ENCODE results near the gene BRSK2.

The BRSK2 gene

GRCh38 chr11:1395773-1396374 lies 6.1 kb downstream of the BRSK2 start:
- no peak for DNase-seq (ENCODE audit: low read depth in 3 of 3, low spot score in 1 of 3)

DNA sequence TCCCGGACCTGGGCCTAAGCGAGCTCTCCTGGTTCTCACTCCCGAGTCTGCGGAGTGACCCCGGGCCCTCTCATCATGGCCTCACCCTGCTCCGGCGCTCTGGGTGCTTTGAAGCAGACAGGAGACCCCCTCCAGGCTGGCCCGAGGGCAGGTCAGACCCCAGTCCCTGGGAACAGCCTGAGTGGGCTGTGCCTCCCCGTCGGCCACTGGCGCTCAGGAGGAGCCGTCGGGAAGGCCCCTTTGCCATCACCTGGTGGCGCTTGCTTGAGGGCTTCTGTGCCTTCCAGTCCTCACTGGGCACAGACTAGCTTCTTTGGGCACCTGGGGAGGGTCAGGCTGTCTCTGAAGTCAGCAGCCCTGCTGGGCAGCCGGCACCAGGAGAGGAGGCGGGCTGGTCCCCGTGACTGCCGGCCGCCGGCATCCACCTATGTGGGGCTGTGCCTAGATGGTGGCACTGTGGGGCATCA lies 6.7 kb downstream of the BRSK2 start:
- no peak for DNase-seq (ENCODE audit: low read depth in 3 of 3, low spot score in 1 of 3)

GRCh38 chr11:1397146-1397861 lies 7.6 kb downstream of the BRSK2 start:
- DNase-seq (ENCODE audit: low read depth in 3 of 3, low spot score in 1 of 3): no peak

GRCh38 chr11:1397862-1398527 lies 8.3 kb downstream of the BRSK2 start:
- DNase-seq (ENCODE audit: low read depth in 3 of 3, low spot score in 1 of 3): no peak

- no peak for DNase-seq (ENCODE audit: low read depth in 3 of 3, low spot score in 1 of 3)
These were observed 8.9 kb downstream of the BRSK2 start for GRCh38 chr11:1398528-1399235.

GRCh38 chr11:1399386-1400316 lies 9.9 kb downstream of the BRSK2 start:
- no peak for DNase-seq (ENCODE audit: low read depth in 3 of 3, low spot score in 1 of 3)

- no peak for DNase-seq (ENCODE audit: low read depth in 3 of 3, low spot score in 1 of 3)
These were observed 10.8 kb downstream of the BRSK2 start for GRCh38 chr11:1400317-1401170.

DNA sequence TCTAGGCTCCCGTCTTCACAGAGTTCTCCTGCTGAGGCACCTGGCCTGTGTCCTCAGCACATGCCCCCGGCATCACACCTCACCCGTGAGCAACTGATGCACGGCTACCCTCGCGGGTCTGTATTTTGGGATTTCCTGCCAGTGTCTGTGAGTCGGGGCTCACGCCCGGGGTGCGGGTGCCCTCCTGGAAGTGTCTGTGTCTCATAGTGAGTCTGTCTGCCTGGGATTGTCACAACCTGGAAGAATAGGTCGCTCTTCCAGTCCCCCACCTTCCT lies 11.4 kb downstream of the BRSK2 start:
- no peak for DNase-seq (ENCODE audit: low read depth in 3 of 3, low spot score in 1 of 3)

DNA sequence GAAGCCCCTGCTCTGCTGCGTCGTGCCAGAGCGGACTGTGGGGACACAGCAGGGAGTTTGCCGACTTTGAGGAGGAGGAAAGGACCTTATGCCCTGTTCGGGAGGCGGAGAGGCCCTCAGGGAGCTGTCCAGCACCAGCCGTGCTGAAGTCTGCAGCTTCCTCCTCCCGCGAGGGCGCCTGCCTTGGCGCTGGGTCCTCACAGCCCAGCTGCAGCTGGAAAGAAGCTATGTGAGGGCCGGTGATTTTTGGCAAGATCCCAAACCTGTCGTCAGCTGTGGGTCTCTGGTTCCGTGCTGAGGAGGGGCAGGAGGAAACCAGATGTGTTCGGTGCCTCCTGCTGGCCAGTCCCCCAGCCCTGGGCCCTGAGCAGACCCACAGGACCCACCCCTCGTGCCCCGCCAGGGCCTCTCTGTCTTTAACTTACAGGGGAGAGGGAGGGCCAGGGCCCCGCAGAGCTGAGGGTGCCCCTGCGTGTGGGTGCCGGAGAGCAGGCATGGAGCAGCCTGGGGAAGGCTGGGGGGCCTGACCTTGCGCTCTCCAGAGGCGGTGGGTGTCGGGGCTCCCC lies 12.0 kb downstream of the BRSK2 start:
- DNase-seq (ENCODE audit: low read depth in 3 of 3, low spot score in 1 of 3): peak in 1 of 3 donors; percentile 25

- DNase-seq (ENCODE audit: low read depth in 3 of 3, low spot score in 1 of 3): no peak
These were observed 12.8 kb downstream of the BRSK2 start for GRCh38 chr11:1402355-1403077.

- no peak for DNase-seq (ENCODE audit: low read depth in 3 of 3, low spot score in 1 of 3)
These were observed 13.4 kb downstream of the BRSK2 start for GRCh38 chr11:1403078-1403620.

- no peak for DNase-seq (ENCODE audit: low read depth in 3 of 3, low spot score in 1 of 3)
These were observed 14.2 kb downstream of the BRSK2 start for GRCh38 chr11:1403721-1404460.

DNA sequence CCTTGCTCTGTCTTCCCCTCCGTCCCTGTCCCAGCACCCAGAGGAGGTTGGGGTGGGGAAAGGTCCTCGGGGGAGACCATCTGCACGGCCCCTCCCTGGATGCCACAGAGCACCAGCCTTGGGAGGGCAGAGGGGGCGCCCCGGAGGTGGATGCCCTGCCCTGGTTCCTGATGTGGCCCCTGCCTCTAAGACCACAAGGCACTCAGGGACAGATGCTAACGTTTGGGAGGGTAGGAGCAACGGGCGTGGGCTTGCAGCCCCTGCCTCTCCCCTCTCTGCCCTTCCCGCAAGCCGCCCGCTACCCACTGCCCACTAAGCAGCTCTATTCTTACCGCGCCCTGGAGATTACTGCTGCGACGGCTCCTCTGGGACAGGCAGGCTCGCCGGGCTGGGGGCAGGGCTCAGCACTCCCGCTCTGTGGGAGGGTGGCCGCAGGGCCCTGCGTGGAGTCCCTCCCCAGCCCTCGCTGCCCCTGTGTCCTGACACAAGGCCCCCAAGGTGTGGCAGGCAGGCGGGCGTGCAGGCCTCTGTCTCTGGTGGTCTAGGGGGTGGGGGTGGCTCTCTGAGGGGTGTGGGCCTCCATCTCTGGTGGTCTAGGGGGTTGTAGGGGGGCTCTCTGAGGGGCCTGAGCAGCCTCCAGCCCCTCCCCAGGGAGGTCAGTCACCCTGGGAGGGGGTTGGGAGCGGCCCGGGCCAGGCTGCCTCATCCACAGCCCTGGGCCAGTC lies 14.9 kb downstream of the BRSK2 start:
- no peak for DNase-seq (ENCODE audit: low read depth in 3 of 3, low spot score in 1 of 3)

DNA sequence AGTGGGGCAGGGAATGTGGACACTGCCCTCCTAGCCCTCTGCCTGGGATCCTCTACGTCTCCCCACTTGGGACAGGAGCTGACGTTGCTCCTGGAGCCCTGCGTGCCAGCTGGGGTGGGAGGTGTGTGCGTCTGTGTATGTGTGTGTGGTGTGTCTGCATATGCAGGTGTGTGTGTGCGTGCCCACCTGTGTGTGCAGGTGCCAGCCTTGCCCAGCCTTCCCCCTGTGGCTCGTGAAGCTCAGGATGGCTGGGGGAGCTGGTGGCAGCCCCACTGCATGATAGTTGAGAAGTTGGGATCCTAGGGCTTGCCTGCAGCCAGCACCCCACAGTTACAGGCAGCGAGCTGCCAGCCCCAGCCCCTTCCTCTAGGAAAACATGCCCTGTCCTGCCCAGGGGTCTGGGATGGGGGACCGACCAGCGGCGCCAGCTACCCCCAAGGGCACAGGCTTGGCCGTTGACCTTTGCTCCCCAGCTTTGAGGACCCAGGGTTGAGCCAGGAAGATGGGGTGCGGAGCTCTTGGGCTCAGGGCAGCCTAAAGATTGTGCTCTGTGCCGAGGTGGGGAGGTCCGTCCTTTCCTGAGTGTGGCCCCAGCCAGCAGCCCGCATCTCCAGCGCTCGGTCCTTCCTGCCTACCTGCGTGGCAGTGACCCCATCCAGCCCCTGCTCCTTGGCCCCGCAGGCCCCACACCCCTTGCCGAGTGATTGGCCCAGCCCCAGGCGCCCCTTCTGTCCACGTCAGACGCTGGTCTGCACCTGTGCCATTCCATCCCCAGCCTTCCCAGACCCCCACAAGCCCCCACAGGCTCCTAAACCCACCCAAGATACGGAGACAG lies 15.7 kb downstream of the BRSK2 start:
- no peak for DNase-seq (ENCODE audit: low read depth in 3 of 3, low spot score in 1 of 3)

GRCh38 chr11:1406571-1407485 lies 17.1 kb downstream of the BRSK2 start:
- DNase-seq (ENCODE audit: low read depth in 3 of 3, low spot score in 1 of 3): no peak

All from stimulated activated CD4-positive, alpha-beta T cell treated with anti-CD3 and anti-CD28 coated beads, TNF-alpha, amount 100 ng/mL, for 1 hour (primary cell).